Right renal cortex interstitium (tissue), 3 donors: Measurements from ENCODE around the gene GALNT2. TPM values are rescaled to one million over a fixed set of nuclear protein-coding genes. Genes with fewer than 3 reads are reported as not detected.

Experiments
- DNase-seq, 3 donors: peaks; one replicate each; pipeline ENCODE4 v3.0.0-alpha.2; 2013; ENCODE audit warnings: low read depth in 3 of 3, low spot score in 2 of 3
- polyA plus RNA-seq, 3 donors: library from polyadenylated mRNA; unstranded; fragments of 120-200 nt; gene quantifications; one replicate each; pipeline ENCODE4 v1.2.1, GENCODE V29; 2013; ENCODE audit not compliant: insufficient read length in 3 of 3

GALNT2 gene
- polyA plus RNA-seq, result 10 to 100 TPM; 51.5 to 57.6 (median 55.4) TPM

DNA sequence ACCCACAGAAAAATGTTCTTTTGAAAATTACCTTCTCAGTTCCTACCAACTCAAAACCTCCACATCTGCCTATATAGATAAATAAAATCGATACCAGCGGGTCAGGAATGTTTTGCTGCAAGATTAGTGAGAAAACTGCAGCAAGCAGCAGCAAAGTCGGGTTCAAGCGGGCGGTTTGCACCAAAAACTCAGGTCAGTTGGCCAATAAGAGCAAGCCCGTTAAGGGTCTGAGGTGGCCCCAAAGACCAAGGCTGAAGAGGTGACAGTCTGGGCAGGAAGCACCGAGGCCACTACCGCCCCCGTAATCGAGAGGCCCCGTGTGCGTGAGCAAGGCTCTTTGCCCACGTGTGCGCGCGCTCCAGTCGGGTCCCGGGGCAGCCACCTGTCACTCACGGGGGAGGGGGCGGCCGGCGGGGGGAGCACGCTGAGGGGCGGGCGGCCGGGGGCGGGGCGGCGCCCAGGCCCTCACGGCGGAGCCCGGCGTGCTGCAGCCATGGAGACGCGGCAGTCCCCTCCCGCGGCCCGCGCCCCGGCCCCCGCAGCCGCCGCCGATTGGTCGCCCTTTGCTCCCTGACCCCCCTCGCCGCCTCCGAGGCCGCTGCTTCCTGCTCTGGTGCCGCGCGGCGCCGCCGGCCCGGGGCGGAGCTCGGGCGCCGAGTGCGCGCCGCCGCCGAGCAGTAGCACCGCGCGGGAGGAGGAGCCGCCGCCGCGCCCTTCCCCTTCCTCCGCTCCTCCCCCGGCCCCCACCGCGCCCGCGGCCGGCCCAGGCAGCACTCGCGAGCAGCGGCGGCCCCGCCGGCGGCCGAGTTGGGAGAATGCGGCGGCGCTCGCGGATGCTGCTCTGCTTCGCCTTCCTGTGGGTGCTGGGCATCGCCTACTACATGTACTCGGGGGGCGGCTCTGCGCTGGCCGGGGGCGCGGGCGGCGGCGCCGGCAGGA lies at the start of gene GALNT2:
Gene GALNT2 (plus strand): TSS at position 773 of the 939 bp plus-strand sequence. CDS start 43 bp downstream, at position 816.
- DNase-seq, result peak in 2 of 3 donors; percentile 75 to 80

DNA sequence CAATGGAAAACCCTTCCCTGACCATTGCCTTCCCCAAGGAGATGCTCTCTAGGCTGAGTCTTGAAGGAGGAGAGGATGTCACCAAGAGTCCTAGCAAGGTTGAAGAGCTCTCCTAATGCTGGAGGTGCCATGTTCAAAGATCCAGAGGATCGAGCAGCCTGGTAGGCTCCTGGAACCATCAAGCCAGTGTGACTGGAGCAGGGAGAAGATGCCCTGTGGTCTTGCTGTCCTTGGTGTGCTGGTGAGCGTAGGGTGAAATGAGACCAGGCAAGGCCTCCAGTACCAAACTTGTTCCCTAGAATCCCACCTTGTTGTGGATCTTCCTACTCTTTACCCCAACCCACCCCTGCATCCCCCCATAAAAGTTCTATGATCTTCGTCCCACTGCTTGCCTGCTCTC lies 46.6 kb upstream of the GALNT2 start:
- no peak for DNase-seq

DNA sequence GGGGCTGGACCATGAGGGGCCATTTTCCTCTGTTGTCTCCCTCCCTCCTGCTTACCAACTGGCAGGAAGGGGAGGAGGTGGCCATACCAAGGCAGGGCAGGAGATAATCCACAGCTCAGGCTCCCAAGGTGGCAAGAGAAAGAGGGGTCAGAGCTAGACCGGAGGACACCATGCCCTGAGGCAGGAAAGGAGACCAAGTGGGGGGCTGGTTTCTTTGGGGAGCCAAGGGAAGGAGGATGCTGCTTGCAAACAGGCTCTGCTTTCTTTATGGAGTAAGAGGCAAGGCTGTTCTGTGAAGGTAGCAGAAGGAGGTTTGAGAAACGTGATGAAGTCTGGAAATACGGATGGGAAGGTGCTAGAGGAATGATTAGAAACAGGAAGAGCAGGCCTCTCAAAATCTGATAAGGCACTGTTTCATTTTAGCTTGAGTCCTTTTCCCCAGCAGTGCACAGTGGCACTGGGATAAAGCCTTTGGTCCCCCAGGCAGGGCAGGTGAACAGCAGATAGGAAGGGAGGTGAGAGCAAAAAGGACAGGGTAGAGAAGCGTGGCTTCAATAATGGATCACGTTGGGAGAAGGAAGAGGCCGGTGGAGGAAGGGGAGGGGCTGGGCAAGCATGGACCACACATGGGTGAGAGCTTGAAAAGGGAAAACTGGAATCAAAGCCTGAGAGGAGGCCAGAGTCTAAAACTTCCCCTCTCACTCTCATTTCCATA lies 44.2 kb upstream of the GALNT2 start:
- DNase-seq, result no peak

DNA sequence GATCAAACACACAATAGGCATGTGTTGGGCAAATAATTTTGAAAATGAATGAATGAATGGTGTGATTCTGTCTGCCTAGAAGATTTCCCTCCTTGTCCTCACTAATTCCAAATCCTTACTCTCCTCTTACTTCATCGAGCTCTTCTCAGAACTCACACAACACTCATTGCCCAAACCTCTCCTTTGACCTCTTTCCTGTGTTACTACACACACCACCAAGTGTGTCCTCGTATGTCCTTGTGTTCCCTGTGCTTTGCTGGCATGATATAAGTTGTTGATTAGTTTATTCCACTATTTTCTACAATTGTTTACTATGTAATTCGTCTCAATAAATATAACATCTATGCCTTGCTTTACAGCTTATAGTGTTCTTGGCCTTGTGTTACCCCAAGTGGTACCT lies 41.4 kb upstream of the GALNT2 start:
- no peak for DNase-seq

DNA sequence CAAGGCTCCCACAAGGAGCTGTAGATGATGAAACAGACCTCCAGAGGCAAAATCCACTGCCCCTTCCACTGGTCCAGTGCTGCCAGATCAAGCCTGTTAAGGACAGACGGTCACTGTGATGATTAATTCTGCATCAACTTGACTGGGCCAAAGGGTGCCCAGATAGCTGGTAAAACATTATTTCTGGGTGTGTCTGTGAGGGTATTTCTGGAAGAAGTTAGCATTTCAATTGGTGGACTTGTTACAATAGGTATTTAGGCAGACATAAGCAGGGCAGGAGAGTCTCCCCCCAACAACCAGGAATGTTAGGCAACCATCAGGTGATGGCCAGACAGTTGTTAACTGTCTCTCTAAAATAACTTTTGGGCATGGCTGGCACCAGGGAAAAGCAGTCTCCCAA lies 40.9 kb upstream of the GALNT2 start:
- no peak for DNase-seq

DNA sequence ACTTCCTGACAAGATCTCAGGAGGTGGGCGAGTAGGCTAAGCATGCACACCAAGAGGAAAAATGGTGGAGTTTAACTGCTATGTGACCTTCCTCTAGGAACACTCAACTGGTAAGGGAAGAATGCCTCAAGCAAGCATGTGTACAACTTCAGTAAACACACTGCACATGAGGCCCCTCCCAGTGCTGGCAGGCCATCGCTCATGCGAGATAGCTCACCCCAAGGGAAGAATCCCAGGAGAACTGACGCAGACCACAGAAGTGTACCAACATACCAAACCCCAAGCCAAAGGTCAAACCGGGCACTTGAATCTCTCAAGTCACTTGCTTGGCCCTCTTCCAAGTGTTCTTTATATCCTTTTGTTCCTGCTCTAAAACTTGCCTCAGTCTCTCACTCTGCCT lies 40.5 kb upstream of the GALNT2 start:
- no peak for DNase-seq

DNA sequence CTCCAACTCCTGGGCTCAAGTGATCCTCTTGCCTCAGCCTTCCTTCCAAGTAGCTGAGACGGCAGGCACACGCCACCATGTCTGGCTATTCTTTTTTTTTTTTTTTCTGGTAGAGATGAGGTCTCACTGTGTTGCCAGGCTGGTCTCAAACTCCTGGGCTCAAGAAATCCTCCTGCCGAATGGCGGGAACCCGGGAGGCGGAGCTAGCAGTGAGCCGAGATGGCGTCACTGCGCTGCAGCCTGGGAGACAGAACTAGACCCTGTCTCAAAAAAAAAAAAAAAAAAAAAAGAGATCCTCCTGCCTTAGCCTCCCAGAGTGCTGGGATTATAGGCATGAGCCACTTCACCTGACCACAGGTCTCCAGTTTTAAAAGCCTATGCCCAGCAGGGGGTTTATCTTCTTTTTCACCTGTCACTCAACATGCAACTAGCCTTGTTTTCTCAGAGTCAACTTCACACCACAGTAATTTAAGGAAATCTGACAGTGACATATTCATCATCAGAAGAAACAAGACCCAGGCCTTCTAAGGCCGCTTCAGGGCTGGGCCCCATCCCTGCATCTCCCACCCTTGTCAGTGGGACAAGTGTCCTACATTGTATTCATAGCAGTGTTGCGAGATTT lies 38.3 kb upstream of the GALNT2 start:
- DNase-seq, result no peak

DNA sequence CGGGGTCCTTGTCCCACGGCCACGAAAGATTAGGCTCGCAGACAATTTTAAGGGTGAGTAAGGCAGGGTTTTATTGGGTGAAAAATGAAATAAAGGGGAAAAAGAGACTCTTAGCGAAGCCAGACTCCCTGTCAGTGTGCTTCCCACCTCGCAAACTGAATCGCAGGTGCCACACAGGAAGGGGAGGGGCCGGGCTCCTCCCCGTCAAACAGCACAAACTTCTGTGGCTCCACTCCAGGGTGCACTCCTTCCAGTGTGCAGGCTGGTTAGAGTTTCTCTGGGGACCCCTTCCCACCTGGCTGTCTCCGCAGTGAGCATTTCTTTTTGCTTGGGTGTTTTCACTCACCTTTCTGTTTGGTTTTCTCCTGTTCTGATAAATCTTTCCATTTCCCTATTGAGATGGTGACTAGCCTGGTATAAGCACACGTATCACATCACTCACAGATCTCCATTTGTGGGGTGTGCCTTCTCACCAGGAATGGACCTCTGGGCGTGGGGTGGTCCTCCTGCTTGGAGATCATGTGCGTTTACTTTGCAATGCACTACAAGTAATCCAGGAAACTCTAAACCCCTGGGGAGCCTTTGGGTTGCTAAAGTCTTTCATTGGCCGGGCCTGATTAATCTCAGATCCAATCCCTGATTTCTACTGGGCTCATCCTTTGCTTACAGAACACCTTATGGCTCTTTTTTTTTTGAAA lies 37.6 kb upstream of the GALNT2 start:
- no peak for DNase-seq

DNA sequence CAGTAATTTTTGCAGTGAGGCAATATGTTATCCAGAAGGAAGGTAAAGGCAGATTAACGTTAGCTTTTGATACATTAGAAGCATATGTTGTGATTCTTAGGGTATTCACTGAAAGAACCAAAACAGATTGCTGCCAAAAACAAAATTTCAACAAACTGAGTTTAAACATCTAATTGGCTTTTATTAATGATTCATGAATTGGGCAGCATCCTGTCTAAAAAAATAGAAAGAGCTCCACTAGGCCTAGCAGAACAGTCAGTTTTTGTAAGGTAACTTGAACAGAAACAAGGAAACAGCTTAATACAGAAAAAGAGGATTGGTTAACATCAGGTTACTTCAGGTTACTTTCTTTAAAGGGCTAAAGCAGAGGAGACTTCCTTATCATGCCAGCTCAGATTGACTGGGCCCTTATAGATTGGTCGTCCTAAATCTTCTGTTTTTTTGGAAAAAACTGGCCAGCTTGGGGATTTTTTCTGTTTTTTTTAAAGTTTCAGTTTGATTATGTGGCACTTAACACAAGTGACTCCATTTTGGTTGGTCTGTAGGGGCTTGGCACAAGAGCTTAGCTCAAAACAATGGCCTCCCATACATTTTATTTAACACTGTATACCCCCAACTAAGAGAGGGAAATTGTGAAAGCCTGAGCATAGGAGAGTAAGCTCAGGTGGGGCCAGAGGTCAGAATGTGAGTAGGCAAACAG lies 36.8 kb upstream of the GALNT2 start:
- DNase-seq, result no peak

DNA sequence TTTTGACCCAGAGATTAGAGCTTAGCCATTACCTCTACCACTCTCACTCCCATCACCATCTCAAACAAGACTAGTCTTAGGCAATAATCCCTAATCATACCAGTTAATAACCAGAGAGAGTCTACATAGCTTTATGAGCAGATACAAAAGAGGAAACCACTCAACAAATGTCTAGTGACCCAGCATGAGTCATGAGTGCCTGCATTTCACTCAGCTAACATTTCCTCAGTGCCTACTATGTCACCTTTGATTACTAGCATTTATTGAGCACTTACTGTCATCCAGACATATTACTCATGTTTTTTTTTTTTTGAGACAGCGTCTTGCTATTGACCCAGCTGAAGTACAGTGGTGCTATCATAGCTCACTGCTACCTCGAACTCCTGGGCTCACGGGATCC lies 35.9 kb upstream of the GALNT2 start:
- DNase-seq, result no peak

DNA sequence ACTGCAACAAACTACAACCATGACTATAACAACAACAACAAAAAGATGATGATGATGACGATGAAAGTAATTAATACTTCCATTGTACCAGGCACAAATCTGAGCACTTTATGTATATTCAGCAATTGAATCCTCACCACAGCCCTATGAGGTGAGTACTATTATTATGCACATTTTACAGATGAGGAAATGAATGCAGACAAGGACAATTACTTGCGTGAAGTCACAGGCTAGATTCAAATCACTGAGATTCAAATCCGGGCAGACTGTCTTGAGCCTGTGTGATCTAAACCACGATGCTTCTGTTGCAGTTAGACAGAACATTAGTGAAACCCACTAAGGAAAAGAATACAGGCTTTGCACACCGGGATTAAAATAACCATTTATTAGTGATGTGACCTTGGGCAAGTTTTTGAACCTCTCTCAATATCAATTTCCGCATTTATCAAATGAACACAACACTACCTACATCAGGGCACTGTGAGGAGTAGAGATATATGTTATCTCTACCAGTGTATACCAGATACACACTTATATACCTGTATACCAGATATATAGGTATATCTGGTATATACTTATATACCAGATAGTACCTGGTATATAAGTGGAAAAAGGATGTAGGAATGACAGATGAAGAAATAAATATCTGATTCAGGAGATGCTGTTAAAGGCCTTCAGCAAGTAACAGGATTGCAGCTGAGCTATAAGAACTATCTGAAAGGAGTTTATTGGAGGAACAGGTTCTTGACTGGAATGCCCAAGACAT lies 34.3 kb upstream of the GALNT2 start:
- no peak for DNase-seq

DNA sequence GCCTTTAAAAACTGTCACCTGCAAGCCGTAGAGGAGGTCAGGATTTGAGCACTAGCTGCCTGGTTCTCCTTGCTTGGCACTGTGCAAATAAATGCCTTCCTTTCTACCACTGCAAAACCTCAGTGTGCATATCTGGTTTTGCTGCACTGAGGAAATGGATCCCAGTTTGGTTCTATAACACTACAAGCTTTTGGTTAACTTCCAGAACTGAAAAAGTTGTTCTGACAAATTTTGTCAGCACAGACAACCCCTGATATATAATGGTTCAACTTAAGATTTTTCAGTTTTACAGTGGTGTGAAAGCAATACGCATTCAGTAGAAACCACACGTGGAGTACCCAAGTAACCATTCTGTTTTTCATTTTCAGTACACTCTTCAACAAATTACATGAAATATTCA lies 29.8 kb upstream of the GALNT2 start:
- DNase-seq, result no peak

DNA sequence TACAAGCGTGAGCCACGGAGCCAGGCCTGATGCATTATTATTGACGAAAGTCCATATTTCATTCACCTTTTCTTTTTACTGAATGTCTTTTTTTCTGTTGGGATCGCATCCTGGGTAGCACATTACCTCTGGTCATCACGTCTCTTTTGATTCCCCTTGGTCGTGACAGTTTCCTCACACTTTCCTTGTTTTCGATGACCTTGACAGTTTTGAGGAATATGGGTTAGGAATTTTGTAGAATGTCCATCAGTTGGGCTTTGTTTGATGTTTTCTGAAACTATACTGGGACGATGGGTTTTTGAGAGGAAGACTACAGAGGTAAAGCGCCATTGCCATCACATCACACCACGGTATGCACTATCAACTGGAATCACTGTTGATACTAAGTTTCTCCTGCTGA lies 26.6 kb upstream of the GALNT2 start:
- no peak for DNase-seq

DNA sequence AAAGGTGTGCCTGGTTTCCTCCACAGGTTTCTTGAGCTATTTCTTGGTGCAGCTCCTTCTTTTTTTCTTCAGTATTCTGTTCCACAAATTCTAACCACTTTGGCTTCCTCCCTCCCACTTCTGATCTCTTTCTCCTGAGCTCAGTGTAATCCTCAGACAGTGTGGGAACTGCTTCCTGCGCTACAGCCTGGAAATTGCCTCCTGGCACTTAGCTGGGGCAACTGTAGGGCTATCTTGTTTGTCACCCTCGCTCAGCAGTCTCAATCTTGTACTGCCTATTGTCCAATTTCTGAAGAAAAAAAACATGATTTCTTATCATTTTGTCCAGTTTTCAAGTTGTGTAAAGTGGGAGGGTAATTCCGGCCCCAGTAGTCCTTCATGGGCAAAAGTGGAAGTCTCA lies 24.0 kb upstream of the GALNT2 start:
- no peak for DNase-seq

DNA sequence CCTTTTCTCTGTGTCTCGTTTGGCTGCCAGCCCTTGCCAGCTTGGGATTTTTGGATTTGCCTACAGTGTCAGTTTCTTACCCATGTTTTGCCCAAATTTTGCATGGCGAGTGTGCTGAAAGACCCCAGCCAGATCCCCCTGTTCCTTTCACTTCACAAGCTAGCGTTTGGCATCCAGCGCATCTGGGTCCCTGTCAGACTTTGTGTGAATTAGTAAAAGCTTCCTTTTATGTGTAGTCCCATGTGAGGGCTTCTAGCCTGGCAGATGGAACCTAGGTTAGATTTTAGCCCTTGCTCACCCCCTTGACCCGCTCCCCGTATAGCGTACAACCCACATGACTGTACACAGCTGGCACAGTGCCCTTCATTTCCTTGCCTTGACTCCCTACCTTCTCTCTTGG lies 22.3 kb upstream of the GALNT2 start:
- DNase-seq, result no peak

DNA sequence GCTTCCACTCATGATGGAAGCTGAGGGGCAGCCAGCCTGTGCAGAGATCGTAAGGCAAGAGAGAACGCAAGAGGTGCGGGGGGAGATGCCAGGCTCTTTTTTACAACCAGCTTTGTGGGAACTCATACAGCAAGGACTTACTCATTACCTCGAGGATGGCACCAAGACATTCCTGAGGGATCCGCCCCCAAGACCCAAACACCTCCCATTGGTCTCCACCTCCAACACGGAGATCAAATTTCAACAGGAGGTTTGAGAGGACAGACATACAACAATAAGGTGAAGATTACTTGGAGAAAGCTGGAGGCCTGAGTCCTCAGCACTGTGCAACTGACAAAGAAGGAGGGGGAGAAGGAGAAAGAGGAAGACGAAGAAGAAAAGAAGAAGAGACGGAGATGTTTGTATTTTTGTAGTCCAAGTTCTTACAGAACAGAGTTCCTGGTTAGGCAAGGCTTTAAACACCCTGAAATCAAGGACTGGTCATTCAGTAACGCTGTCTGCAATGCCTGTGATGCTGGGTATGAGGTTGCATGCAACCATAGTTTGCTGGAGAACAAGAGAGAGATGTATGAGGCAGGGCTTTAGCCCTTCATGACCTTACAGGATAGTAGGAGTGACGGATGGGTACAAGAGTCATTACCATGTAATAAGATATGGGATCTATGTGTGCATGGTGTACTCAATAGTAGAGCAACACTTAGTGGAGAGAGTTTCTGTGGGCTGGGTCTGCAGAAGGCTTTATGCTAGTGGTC lies 19.7 kb upstream of the GALNT2 start:
- DNase-seq, result peak in 1 of 3 donors; percentile 7

DNA sequence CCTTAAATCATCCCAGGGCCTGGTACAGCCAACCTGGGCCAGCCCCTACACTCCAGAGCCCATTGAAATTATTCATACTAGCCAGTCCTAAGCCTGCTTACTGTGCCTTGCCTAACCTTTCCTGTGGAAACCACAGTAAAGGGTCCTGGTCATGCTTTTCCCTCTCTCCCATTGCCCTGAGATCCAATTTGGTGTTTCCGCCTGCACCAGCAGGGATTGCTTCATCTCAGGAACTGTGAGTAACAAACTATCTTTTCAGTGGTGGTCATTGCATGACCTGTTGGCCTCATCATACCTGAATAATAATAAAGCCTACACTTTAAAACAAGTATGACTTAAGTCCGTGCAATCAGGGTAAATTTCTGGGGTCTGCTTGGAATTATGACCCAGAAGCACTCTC lies 18.7 kb upstream of the GALNT2 start:
- no peak for DNase-seq

DNA sequence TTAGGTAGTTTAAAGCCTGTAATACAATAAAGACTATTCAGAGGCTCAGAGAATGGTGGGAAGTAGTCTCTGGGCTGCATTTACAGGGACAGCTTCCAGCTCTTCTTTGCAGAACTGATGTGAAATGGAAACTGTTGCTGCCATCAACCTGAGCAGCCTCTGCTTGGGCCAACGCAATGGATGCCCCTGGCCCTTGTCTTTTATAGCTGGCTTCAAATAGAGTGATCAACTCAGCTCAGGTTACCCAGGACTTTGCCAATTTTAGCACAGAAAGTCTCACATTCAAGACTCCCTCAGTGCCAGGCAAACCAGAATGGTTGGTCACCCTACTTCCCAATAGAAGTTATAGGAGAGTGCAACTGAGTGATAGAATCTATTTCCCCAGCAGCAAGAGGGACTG lies 18.1 kb upstream of the GALNT2 start:
- no peak for DNase-seq

DNA sequence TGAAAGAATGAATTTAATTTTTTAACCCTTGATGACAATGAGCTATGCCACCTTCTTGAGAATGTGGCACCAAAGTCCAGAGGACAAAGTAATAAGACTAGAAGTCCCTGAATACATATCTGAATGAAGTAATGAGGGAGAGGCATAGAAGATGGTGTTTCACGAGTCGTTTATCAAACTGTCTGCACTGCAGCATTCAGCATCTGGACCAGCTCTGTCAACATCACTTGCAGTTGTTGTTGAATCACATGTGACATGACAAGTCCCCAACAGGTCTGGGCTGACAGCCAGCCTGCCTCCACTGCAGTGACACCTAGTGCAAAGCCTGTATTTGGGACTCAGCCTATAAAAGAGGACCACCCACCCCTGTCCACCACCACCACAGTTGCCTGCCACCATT lies 17.3 kb upstream of the GALNT2 start:
- no peak for DNase-seq
